Mesenchymal stem cell (in vitro differentiated cells and primary cell): Measurements from ENCODE around the gene DDX56.

ENCODE experiments used
- DNase-seq: peaks from one replicate; pipeline ENCODE4 v3.0.0-alpha.2; 2013
- H2AFZ ChIP-seq: one replicate; pipeline ENCODE4 v1.6.1; 2013; ENCODE audit warnings: low read depth, mild to moderate bottlenecking, control low read depth, inconsistent platforms, low read length, moderate library complexity
- H2AK5ac ChIP-seq: 2 replicates; pipeline ENCODE4 v1.6.1; 2013; ENCODE audit warnings: low read length, moderate library complexity, mild to moderate bottlenecking, inconsistent platforms; ENCODE audit not compliant: severe bottlenecking
- H2BK120ac ChIP-seq: one replicate; pipeline ENCODE4 v1.6.1; 2013; ENCODE audit warnings: low read depth, mild to moderate bottlenecking, inconsistent platforms, low read length, moderate library complexity
- H2BK12ac ChIP-seq, 2 experiments: one replicate each; pipeline ENCODE4 v1.6.1; 2013; ENCODE audit warnings: inconsistent platforms in 2 of 2, low read length in 2 of 2, mild to moderate bottlenecking in 2 of 2, moderate library complexity in 2 of 2, control low read depth in 1 of 2
- H2BK15ac ChIP-seq: one replicate; pipeline ENCODE4 v1.6.1; 2013; ENCODE audit warnings: mild to moderate bottlenecking, low read depth, inconsistent platforms; ENCODE audit not compliant: poor library complexity, severe bottlenecking
- H2BK5ac ChIP-seq: 2 replicates; pipeline ENCODE4 v1.6.1; 2013; ENCODE audit warnings: low read depth, mild to moderate bottlenecking, low read length, control low read depth, inconsistent platforms; ENCODE audit not compliant: poor library complexity, severe bottlenecking
- H3K14ac ChIP-seq, 2 experiments: one replicate each; pipeline ENCODE4 v1.6.1; 2013; ENCODE audit warnings: inconsistent platforms in 2 of 2, low read length in 2 of 2, control low read depth in 1 of 2, mild to moderate bottlenecking in 1 of 2, moderate library complexity in 1 of 2
- H3K18ac ChIP-seq, 2 experiments: one replicate each; pipeline ENCODE4 v1.6.1; 2013; ENCODE audit warnings: inconsistent platforms in 2 of 2, low read length in 2 of 2, control low read depth in 1 of 2, low read depth in 1 of 2, mild to moderate bottlenecking in 1 of 2
- H3K23ac ChIP-seq, 2 experiments: one replicate each; pipeline ENCODE4 v1.6.1; 2013; ENCODE audit warnings: inconsistent platforms in 2 of 2, low read length in 2 of 2, mild to moderate bottlenecking in 2 of 2, moderate library complexity in 2 of 2, control low read depth in 1 of 2
- H3K27ac ChIP-seq: 2 replicates; pipeline ENCODE4 v1.5.1; 2013; ENCODE audit warnings: mild to moderate bottlenecking, moderate library complexity, low read length, control low read depth, inconsistent platforms; ENCODE audit not compliant: poor library complexity, severe bottlenecking
- H3K27me3 ChIP-seq, 2 experiments: 2 replicates each; pipeline versions ENCODE4 v1.6.1 to v1.7.0; 2013; ENCODE audit warnings: low read length in 2 of 2, mild to moderate bottlenecking in 2 of 2, moderate library complexity in 2 of 2, control low read depth in 1 of 2, inconsistent platforms in 1 of 2; ENCODE audit not compliant: control insufficient read depth in 1 of 2, insufficient read depth in 1 of 2
- H3K36me3 ChIP-seq, 2 experiments: 2 replicates each; pipeline versions ENCODE4 v1.6.1 to v1.7.0; 2013; ENCODE audit warnings: low read length in 2 of 2, control low read depth in 1 of 2, inconsistent platforms in 1 of 2, low read depth in 1 of 2, mild to moderate bottlenecking in 1 of 2; ENCODE audit not compliant: insufficient read depth in 2 of 2, control insufficient read depth in 1 of 2
- H3K4ac ChIP-seq, 2 experiments: one replicate each; pipeline ENCODE4 v1.6.1; 2013; ENCODE audit warnings: inconsistent platforms in 2 of 2, low read length in 2 of 2, mild to moderate bottlenecking in 2 of 2, moderate library complexity in 2 of 2, control low read depth in 1 of 2, low read depth in 1 of 2
- H3K4me1 ChIP-seq: 2 replicates; pipeline ENCODE4 v1.6.1; 2013; ENCODE audit warnings: low read depth, low read length, control low read depth; ENCODE audit not compliant: control insufficient read depth, insufficient read depth
- H3K4me2 ChIP-seq: 2 replicates; pipeline ENCODE4 v1.6.1; 2013; ENCODE audit warnings: low read length, mild to moderate bottlenecking, inconsistent platforms; ENCODE audit not compliant: poor library complexity, severe bottlenecking
- H3K4me3 ChIP-seq, 2 experiments: 2 replicates each; pipeline versions ENCODE4 v1.5.1 to v1.7.0; 2013; ENCODE audit warnings: low read length in 2 of 2, mild to moderate bottlenecking in 2 of 2, control low read depth in 1 of 2, low read depth in 1 of 2; ENCODE audit not compliant: insufficient read depth in 1 of 2
- H3K79me1 ChIP-seq: replicated peaks from 2 replicates; pipeline ENCODE4 v1.6.1; 2013; ENCODE audit warnings: mild to moderate bottlenecking, control low read depth, low read length, inconsistent platforms; ENCODE audit not compliant: poor library complexity, severe bottlenecking
- H3K9ac ChIP-seq: 2 replicates; pipeline ENCODE4 v1.7.0; 2013; ENCODE audit warnings: mild to moderate bottlenecking, low read length, moderate library complexity
- H3K9me3 ChIP-seq: 2 replicates; pipeline ENCODE4 v1.7.0; 2013; ENCODE audit warnings: mild to moderate bottlenecking, low read length; ENCODE audit not compliant: control insufficient read depth
- H4K8ac ChIP-seq: one replicate; pipeline ENCODE4 v1.6.1; 2013; ENCODE audit warnings: inconsistent platforms, mild to moderate bottlenecking, low read length, moderate library complexity
- H4K91ac ChIP-seq: one replicate; pipeline ENCODE4 v1.6.1; 2013; ENCODE audit warnings: mild to moderate bottlenecking, low read length, inconsistent platforms
- WGBS: methylation state at CpG from one replicate; pipeline ENCODE4 v1.1.7; 2013; ENCODE audit warnings: mixed read lengths; 5-methylcytosine and 5-hydroxymethylcytosine counted together

DDX56 gene

DNA sequence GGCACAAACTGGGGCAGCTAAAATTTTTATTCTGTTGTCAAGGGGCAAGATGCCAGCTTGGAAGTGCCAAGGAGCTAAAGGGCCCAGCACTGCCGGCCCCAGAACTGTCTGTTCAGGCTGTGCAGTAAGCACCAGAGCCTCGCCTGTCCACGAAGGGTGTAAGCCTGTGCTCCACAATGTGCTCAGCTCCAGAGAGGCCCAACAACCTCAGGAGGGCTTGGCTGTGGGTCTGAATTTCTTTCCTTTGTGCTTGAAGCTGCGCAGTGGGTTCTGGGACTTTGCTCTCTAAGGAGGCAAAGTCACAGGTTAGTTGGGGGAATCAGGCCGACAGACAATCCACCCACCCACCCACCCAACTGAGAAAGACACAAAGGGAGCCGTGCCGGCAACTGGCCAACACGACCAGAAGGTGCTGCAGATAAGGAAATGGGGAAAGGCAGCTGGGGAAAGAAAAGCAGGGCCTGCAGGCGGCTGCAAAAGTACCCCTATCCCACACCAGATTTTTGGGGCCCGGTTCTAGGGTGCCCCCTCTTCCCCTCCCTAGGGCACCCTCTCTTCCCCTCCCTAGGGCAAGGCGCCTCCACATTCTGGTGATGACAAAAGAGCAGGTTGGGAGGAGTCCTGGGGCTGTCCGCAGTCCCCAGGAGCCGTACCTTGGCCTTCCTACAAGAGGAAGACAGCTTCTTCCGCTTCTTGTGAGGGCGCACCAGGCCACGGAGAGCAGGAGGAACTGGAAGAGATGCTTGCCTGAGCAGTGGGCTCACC is 7.7 kb downstream of the DDX56 start:
- peaks cover 44% of the 10 kb centered on the region for H3K79me1 ChIP-seq
- H2BK120ac ChIP-seq: no peak overlapping the region
- H3K9me3 ChIP-seq: no peaks in the 10 kb centered on the region
- peaks cover 15% of the 10 kb centered on the region for H3K4me1 ChIP-seq
- no peak overlapping the region for H2BK5ac ChIP-seq
- H2AK5ac ChIP-seq: no peak overlapping the region
- no peak overlapping the region for H3K9ac ChIP-seq
- no peak overlapping the region for H3K18ac ChIP-seq
- no peak for DNase-seq
- no peak overlapping the region for H2BK15ac ChIP-seq
- no peak overlapping the region for H3K14ac ChIP-seq
- no peak overlapping the region for H3K4me3 ChIP-seq
- H3K4ac ChIP-seq: no peak overlapping the region
- no peak overlapping the region for H3K23ac ChIP-seq
- no peak overlapping the region for H3K27ac ChIP-seq
- H2AFZ ChIP-seq: no peak overlapping the region
- no peak overlapping the region for H2BK12ac ChIP-seq
- H3K27me3 ChIP-seq: no peaks in the 10 kb centered on the region
- no peak overlapping the region for H4K91ac ChIP-seq
- WGBS: 84% methylated on average over 12 of the region's 16 CpGs
- H3K4me2 ChIP-seq: no peak overlapping the region
- H3K36me3 ChIP-seq: peaks cover 77 to 78% of the 10 kb centered on the region in 2 experiments
- no peak overlapping the region for H4K8ac ChIP-seq

DNA sequence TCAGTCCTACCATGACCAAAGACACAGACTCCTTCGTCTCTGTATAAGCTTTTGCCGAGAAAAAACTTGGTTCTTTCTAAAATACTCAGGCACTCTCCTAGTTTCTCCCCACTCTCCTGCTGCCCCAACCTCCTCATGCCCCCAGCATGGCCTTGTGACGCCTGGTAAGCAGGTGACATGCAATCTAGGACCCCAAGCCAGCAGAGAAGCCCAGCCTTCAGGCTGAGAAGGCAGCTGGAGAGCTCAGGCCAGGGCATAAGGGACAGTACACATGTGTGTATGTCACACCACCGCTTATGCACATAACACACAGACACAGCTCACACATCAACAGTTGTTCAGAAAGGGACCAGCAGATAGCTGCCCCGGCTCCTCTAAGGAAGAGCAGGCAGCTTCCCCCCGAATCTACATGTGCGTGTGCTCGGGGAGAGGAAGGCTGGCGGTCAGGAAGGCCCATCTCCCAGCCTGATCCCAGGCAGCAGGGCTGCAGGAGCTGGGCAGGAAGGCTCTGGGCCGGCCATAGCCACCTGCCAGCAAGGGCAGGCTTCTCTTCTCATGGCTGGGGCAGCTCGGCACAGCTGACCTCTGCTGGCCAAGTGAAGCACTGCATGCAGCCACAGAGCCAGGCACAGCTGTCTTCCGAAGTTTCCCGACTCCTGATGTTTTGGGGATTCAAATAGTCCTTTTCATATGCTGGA is 8.5 kb downstream of the DDX56 start:
- 74% methylated on average over 13 of the region's 13 CpGs for WGBS
- no peak overlapping the region for H4K91ac ChIP-seq

DNA sequence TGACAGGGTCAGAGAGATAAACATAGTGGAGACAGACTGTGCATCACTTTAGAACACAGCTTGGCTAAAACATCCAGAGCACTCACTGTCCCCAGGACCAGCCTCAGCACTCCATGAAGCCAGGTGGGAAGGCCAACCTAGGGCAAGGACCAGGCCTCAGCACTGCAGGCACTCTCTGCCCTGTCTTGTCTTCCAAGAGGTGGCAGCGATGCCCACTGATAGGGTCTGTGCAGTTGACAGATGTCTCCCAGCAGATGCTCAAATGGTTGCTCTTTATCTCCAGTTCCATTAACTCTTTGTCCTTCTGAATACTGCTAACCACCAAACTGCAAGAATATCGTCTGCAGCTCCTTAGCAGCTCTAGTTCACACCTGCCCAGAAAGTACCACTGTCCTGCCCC is 9.1 kb downstream of the DDX56 start:
- Histone ChIP-seq H2BK5ac (no peak overlapping the region), H2AK5ac (no peak overlapping the region), H4K8ac (no peak overlapping the region), H3K14ac (no peak overlapping the region), H3K4me2 (no peak overlapping the region), H4K91ac (no peak overlapping the region), H3K79me1 (peaks cover 32% of the 10 kb centered on the region), H3K4me3 (no peak overlapping the region), H3K9me3 (no peaks in the 10 kb centered on the region), H3K36me3 (peaks cover 64% of the 10 kb centered on the region in 2 experiments), H2BK120ac (no peak overlapping the region), H3K4ac (no peak overlapping the region), H2BK12ac (no peak overlapping the region), H3K23ac (no peak overlapping the region), H3K4me1 (peaks cover 15% of the 10 kb centered on the region), H3K18ac (no peak overlapping the region), H2AFZ (no peak overlapping the region), H3K9ac (no peak overlapping the region), H3K27me3 (no peaks in the 10 kb centered on the region), H2BK15ac (no peak overlapping the region), H3K27ac (no peak overlapping the region)
- no peak for DNase-seq
- 100% methylated on average over 2 of the region's 2 CpGs for WGBS

More for the DNA sequence above, 8.5 kb downstream of the DDX56 start:
- DNase-seq: peak; percentile 65
- H3K27ac ChIP-seq: no peak overlapping the region
- H3K4me2 ChIP-seq: no peak overlapping the region
- H3K14ac ChIP-seq: no peak overlapping the region
- H3K4me1 ChIP-seq: peaks cover 15% of the 10 kb centered on the region
- H3K79me1 ChIP-seq: peaks cover 39% of the 10 kb centered on the region
- no peak overlapping the region for H2AFZ ChIP-seq
- H2BK120ac ChIP-seq: no peak overlapping the region
- no peaks in the 10 kb centered on the region for H3K9me3 ChIP-seq
- peaks cover 70 to 71% of the 10 kb centered on the region in 2 experiments for H3K36me3 ChIP-seq
- no peak overlapping the region for H2AK5ac ChIP-seq
- no peak overlapping the region for H2BK15ac ChIP-seq
- peak overlapping the region; percentile 24 for H4K8ac ChIP-seq
- H3K9ac ChIP-seq: no peak overlapping the region
- H3K4me3 ChIP-seq: no peak overlapping the region
- no peak overlapping the region for H3K23ac ChIP-seq
- H3K4ac ChIP-seq: no peak overlapping the region
- H3K18ac ChIP-seq: no peak overlapping the region
- H3K27me3 ChIP-seq: no peaks in the 10 kb centered on the region
- H2BK5ac ChIP-seq: no peak overlapping the region
- no peak overlapping the region for H2BK12ac ChIP-seq

DNA sequence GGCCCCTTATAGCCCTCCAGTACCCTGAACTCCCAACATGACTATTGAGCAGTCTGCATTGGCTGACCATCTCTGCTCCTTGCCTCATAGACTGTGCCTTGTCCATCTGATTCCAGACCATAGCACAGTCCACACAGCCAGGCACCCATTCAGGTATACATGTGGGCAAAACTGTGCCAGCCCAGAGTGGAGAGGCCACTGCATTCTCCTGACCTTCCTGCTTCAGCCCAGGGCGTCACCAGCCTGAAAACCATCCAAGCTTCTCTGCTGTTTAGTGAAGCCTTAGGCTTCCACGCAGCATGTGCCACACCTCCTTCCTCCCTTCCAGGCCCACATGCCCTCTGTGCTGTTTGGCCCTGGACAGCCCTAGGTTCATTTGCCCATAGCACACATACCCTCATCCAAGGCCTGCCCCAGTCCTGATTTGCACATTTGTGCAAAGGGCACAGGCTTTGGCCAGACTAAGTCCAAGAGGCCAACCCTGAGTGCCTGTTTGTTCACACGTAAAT is 10.5 kb downstream of the DDX56 start:
- H3K9me3 ChIP-seq: no peaks in the 10 kb centered on the region

More for the DNA sequence above, 10.5 kb downstream of the DDX56 start:
- Histone ChIP-seq H3K27me3 (no peaks in the 10 kb centered on the region), H3K4me1 (peaks cover 15% of the 10 kb centered on the region), H3K27ac (no peak overlapping the region), H4K91ac (no peak overlapping the region), H3K4me2 (no peak overlapping the region), H3K18ac (no peak overlapping the region), H3K23ac (no peak overlapping the region), H2BK15ac (no peak overlapping the region), H2BK120ac (no peak overlapping the region), H2AFZ (no peak overlapping the region), H2BK12ac (peak overlapping the region in 1 of 2 experiments; percentile 38), H2BK5ac (no peak overlapping the region), H3K79me1 (peaks cover 21% of the 10 kb centered on the region), H3K4ac (no peak overlapping the region), H3K14ac (peak overlapping the region in 1 of 2 experiments; percentile 41), H3K36me3 (peaks cover 50 to 51% of the 10 kb centered on the region in 2 experiments), H3K4me3 (no peak overlapping the region), H4K8ac (peak overlapping the region; percentile 8), H2AK5ac (no peak overlapping the region), H3K9ac (peak overlapping the region; percentile 10)
- DNase-seq: no peak
- over 99% methylated on average over 3 of the region's 3 CpGs for whole genome bisulfite sequencing
